Measurements from ENCODE around the gene TMEM115. TPM values are rescaled to one million over a fixed set of nuclear protein-coding genes. Genes with fewer than 3 reads are reported as not detected.

The TMEM115 gene
- total and polyA plus RNA-seq, 2 of the 4 experiments (the other 2 are of a cell fraction), result 35.3 to 47.3 TPM

DNA sequence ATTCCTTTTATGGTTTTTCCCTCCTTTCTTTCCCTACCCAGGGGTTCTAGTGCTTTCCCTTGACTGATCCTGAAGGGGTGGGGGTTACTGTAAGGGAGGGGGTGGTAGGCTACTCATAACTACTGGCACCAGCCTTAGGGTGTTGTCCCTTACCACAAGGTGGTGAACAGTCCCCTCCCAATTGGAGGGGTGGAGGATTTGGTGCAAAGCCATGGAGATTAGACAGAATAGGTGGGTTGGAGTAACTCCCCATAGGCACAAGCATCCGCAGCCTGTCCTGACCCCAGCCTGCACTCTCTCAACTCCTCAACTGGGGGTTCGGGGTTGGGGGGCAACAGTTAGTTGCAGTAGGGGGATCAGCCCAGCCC is 34.2 kb downstream of the TMEM115 start:
- ATAC-seq (ENCODE audit: low read depth) (no peak), DNase-seq (no peak)
- no TSS peak for BruUV-seq (replicated peaks)
- POLR2A ChIA-PET (ENCODE audit: unreplicated experiment), result no interaction called here
- H3K36me3 ChIP-seq (ENCODE audit: control insufficient read depth, insufficient read depth, low read length), result peaks cover 12% of the 10 kb centered on the region
- intact Hi-C loops (cut with micrococcal nuclease) (no loop called here), in situ Hi-C loops (cut with MboI; ENCODE audit: low sequenced_read_pairs) (loop anchor here (25.0 kb wide), 3 partner anchors 1062 to 1837 kb away; partner anchors contain the start of genes ABHD14B, GPR62, MANF and PCBP4), dilution Hi-C loops (cut with HindIII; ENCODE audit: low sequenced_read_pairs, unreplicated experiment) (no loop called here)
- no peak overlapping the region for H4K8ac ChIP-seq (ENCODE audit: low read depth in 2 of 2, low read length in 2 of 2)
- CTCF ChIA-PET, result no interaction called here
- H2AK9ac ChIP-seq (replicated peaks; ENCODE audit: low read depth, low read length, poor library complexity), result no peak overlapping the region
- H2AK5ac ChIP-seq (ENCODE audit: low read depth, low read length), result no peak overlapping the region
- H3K14ac ChIP-seq (replicated peaks; ENCODE audit: low read depth, low read length), result no peak overlapping the region
- no peak overlapping the region for H2AFZ ChIP-seq (replicated peaks; ENCODE audit: low read length, poor library complexity)
- H3K18ac ChIP-seq (ENCODE audit: low read depth, low read length), result no peak overlapping the region
- no peak overlapping the region for H3K4ac ChIP-seq (ENCODE audit: low read depth, low read length)
- no peak overlapping the region for H4K91ac ChIP-seq (ENCODE audit: insufficient read depth, low read depth, low read length)
- WGBS, 2 experiments (ENCODE audit: extremely low coverage in 2 of 2, insufficient read length in 1 of 2), result no CpG with 5 or more reads among the region's 2 CpGs
- no peak overlapping the region for H2BK120ac ChIP-seq (ENCODE audit: low read depth, low read length)
- TF ChIP-seq POLR2A (IDR thresholded peaks at IDR 0.05; ENCODE audit: low read depth, low read length), result no peak
- no peak for TF ChIP-seq MXI1 (IDR thresholded peaks at IDR 0.05; ENCODE audit: borderline replicate concordance, low read depth, low read length)
- TF ChIP-seq BHLHE40 (IDR thresholded peaks at IDR 0.05; ENCODE audit: low read depth, low read length), result no peak
- TF ChIP-seq, protein P1, sequence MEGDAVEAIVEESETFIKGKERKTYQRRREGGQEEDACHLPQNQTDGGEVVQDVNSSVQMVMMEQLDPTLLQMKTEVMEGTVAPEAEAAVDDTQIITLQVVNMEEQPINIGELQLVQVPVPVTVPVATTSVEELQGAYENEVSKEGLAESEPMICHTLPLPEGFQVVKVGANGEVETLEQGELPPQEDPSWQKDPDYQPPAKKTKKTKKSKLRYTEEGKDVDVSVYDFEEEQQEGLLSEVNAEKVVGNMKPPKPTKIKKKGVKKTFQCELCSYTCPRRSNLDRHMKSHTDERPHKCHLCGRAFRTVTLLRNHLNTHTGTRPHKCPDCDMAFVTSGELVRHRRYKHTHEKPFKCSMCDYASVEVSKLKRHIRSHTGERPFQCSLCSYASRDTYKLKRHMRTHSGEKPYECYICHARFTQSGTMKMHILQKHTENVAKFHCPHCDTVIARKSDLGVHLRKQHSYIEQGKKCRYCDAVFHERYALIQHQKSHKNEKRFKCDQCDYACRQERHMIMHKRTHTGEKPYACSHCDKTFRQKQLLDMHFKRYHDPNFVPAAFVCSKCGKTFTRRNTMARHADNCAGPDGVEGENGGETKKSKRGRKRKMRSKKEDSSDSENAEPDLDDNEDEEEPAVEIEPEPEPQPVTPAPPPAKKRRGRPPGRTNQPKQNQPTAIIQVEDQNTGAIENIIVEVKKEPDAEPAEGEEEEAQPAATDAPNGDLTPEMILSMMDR (conservative IDR thresholded peaks at IDR 0.05; ENCODE audit: low read depth, low read length), result no peak
- no peak for TF ChIP-seq CEBPB (IDR thresholded peaks at IDR 0.05; ENCODE audit: low read depth, low read length)
- TF ChIP-seq, protein P2, sequence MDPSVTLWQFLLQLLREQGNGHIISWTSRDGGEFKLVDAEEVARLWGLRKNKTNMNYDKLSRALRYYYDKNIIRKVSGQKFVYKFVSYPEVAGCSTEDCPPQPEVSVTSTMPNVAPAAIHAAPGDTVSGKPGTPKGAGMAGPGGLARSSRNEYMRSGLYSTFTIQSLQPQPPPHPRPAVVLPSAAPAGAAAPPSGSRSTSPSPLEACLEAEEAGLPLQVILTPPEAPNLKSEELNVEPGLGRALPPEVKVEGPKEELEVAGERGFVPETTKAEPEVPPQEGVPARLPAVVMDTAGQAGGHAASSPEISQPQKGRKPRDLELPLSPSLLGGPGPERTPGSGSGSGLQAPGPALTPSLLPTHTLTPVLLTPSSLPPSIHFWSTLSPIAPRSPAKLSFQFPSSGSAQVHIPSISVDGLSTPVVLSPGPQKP (IDR thresholded peaks at IDR 0.05; ENCODE audit: borderline replicate concordance, low read depth, low read length), result no peak
- H3K9me1 ChIP-seq (ENCODE audit: insufficient read depth, low read length), result peaks cover 2% of the 10 kb centered on the region
- no peak overlapping the region for H3K23ac ChIP-seq (ENCODE audit: low read depth, low read length)
- peaks cover 21 to 37% of the 10 kb centered on the region in 2 experiments for H3K79me1 ChIP-seq (ENCODE audit: low read depth in 1 of 2, low read length in 2 of 2)
- peaks cover 9% of the 10 kb centered on the region for H4K20me1 ChIP-seq (ENCODE audit: insufficient read depth, low read length)
- no peaks in the 10 kb centered on the region for H3K27me3 ChIP-seq (ENCODE audit: control insufficient read depth, insufficient read depth, low read length)
- no peak overlapping the region for H3K56ac ChIP-seq (ENCODE audit: extremely low read depth, insufficient read depth, low read length)
- no peak overlapping the region for H3K9ac ChIP-seq (ENCODE audit: low read depth, low read length)
- no peak overlapping the region for H3K4me3 ChIP-seq (ENCODE audit: insufficient read depth, low read depth, low read length)
- peaks cover 20% of the 10 kb centered on the region for H3K4me1 ChIP-seq (ENCODE audit: control insufficient read depth, insufficient read depth, low read length)
- no peak overlapping the region for H3K27ac ChIP-seq (ENCODE audit: insufficient read depth, low read length)
- no peak overlapping the region for H2BK15ac ChIP-seq (ENCODE audit: low read depth, low read length)
- H2BK20ac ChIP-seq (ENCODE audit: low read depth, low read length), result no peak overlapping the region
- H4K5ac ChIP-seq (ENCODE audit: low read depth, low read length), result no peak overlapping the region
- no peak overlapping the region for H2BK5ac ChIP-seq (ENCODE audit: low read depth, low read length, poor library complexity, severe bottlenecking)
- H3K9me3 ChIP-seq (ENCODE audit: control insufficient read depth, insufficient read depth, low read length), result no peaks in the 10 kb centered on the region
- H3K4me2 ChIP-seq (ENCODE audit: low read depth, low read length), result no peak overlapping the region
